Spleen (tissue), 7 donors: ENCODE results near the gene SLC18A3.

Experiments
- POLR2A ChIP-seq, 3 donors: fragments of 450-650 bp; IDR thresholded peaks; one replicate each; pipeline ENCODE4 v1.5.1; 2017; ENCODE audit warnings: antibody characterized with exemption in 3 of 3, mild to moderate bottlenecking in 1 of 3
- POLR2AphosphoS5 ChIP-seq, 3 donors: sonication (generic); formaldehyde crosslinking; IDR thresholded peaks; one replicate each; pipeline ENCODE4 v1.5.1; 2017; ENCODE audit warnings: antibody characterized with exemption in 3 of 3
- TF ChIP-seq, protein P1 (sequence below), 11 experiments: fragments of 200-600 bp in 7 of 11; fragments of 450-650 bp in 4 of 11; sonication (generic) in 4 of 11; IDR thresholded peaks in 8 of 11; conservative IDR thresholded peaks in 3 of 11; 1 replicate in 7 of 11; 2 replicates in 4 of 11; pipeline versions ENCODE4 v1.4.0 to v1.8.0; 2016 to 2021; ENCODE audit warnings: antibody characterized with exemption in 11 of 11, inconsistent platforms in 4 of 11, mild to moderate bottlenecking in 1 of 11
- donor health status: DM: no; HTN: no; CAD: no; lungs with moderate emphysema.
- donor health status: DM: no; HTN: no; CAD: no.
- donor health status: DM: no; HTN: no; CAD: no.

DNA sequence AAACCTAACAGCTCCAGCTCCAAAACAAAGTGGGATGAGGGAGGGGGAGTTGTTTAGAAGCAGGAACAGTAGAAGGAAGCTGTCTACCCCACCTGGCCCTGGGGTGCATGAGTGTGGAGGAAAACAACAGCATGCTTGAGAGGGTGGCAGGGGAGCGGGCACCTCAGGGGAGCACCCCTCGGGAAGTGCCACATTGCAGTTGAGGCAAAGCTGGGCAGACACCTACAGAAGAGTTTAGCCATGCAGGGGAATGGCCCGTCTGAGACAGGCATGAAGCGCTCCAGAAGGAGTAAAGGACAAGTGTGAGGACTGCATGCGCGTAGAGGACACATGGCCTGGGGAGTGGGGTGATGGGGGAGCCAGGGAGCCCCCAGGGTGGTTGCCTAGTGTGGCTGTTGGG is 21.9 kb downstream of the SLC18A3 start:
- TF ChIP-seq, protein P1, sequence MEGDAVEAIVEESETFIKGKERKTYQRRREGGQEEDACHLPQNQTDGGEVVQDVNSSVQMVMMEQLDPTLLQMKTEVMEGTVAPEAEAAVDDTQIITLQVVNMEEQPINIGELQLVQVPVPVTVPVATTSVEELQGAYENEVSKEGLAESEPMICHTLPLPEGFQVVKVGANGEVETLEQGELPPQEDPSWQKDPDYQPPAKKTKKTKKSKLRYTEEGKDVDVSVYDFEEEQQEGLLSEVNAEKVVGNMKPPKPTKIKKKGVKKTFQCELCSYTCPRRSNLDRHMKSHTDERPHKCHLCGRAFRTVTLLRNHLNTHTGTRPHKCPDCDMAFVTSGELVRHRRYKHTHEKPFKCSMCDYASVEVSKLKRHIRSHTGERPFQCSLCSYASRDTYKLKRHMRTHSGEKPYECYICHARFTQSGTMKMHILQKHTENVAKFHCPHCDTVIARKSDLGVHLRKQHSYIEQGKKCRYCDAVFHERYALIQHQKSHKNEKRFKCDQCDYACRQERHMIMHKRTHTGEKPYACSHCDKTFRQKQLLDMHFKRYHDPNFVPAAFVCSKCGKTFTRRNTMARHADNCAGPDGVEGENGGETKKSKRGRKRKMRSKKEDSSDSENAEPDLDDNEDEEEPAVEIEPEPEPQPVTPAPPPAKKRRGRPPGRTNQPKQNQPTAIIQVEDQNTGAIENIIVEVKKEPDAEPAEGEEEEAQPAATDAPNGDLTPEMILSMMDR (IDR thresholded peaks at IDR 0.05 in 8 of 11, conservative IDR thresholded peaks at IDR 0.05 in 3 of 11) = no peak
- no peak for TF ChIP-seq POLR2A (IDR thresholded peaks at IDR 0.05)
- TF ChIP-seq POLR2AphosphoS5 (IDR thresholded peaks at IDR 0.05) = no peak
